ENCODE measurements around the gene EIF4E1B.

EIF4E1B gene

GRCh38 chr5:176674799-176675198 is 44.3 kb downstream of the EIF4E1B start:
- H3K4me3 ChIP-seq (ENCODE audit: low read length): no peak overlapping the region
- no peak for DNase-seq (ENCODE audit: low read depth, low spot score)

GRCh38 chr5:176675676-176676360 is 45.3 kb downstream of the EIF4E1B start:
- H3K4me3 ChIP-seq (ENCODE audit: low read length): no peak overlapping the region
- DNase-seq (ENCODE audit: low read depth, low spot score): no peak

DNA sequence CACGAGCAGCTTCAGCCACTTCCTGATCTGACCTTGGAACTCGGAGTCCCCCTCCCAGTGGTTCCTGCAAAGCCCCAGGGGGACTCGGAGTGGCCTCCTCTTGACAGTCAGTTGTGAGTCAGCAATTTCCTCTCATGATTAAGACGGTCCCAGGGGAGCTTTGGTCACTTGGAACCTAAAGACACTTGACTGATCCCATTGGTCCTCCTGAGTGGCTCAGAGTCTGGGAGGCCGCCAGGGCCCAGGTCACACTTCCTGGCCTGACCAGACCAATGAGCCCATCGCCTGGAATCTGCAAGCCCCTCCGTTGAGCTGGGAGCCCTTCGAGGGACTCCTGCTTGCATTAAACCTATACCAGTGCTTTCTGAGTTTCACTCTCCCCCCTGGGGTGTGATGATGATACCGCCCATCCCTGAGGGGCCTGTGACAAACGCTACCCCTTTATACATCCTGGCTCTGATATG is 45.9 kb downstream of the EIF4E1B start:
- H3K4me3 ChIP-seq (ENCODE audit: low read length): no peak overlapping the region
- DNase-seq (ENCODE audit: low read depth, low spot score): no peak

- H3K4me3 ChIP-seq (ENCODE audit: low read length): no peak overlapping the region
- no peak for DNase-seq (ENCODE audit: low read depth, low spot score)
Measured at GRCh38 chr5:176677209-176677939, 46.9 kb downstream of the EIF4E1B start.

- DNase-seq (ENCODE audit: low read depth, low spot score): no peak
- H3K4me3 ChIP-seq (ENCODE audit: low read length): no peak overlapping the region
Measured at GRCh38 chr5:176678584-176678983, 48.1 kb downstream of the EIF4E1B start.

- H3K4me3 ChIP-seq (ENCODE audit: low read length): no peak overlapping the region
Measured at GRCh38 chr5:176679365-176680225, 49.1 kb downstream of the EIF4E1B start.

GRCh38 chr5:176680226-176680563 is 49.7 kb downstream of the EIF4E1B start:
- H3K4me3 ChIP-seq (ENCODE audit: low read length): no peak overlapping the region

More at GRCh38 chr5:176679365-176680225, 49.1 kb downstream of the EIF4E1B start:
- no peak for DNase-seq (ENCODE audit: low read depth, low spot score)

GRCh38 chr5:176682016-176682531 is 51.6 kb downstream of the EIF4E1B start:
- no peak for DNase-seq (ENCODE audit: low read depth, low spot score)

More at GRCh38 chr5:176680226-176680563, 49.7 kb downstream of the EIF4E1B start:
- DNase-seq (ENCODE audit: low read depth, low spot score): no peak

GRCh38 chr5:176685010-176685409 is 54.5 kb downstream of the EIF4E1B start:
- DNase-seq (ENCODE audit: low read depth, low spot score): no peak
- H3K4me3 ChIP-seq (ENCODE audit: low read length): no peak overlapping the region

More at GRCh38 chr5:176682016-176682531, 51.6 kb downstream of the EIF4E1B start:
- no peak overlapping the region for H3K4me3 ChIP-seq (ENCODE audit: low read length)

DNA sequence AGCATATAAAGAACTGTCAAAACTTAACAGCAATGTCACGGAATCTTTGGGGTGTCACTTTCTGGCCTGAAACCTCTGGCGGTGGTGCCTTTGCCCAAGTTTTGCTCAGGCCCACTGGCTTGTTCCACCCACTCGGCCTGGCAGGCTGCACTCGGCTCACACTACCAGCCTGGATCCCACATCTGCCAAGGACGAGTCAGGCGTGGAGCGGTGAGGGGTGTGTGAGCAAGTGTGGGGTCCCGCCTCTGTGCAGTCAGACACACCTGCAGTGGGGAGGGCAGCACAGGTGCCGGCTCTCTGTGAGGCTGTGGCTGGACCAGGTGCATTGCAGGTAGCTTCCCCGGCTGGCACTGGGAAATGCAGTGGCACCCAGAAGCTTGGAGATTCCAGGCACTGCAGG is 56.8 kb downstream of the EIF4E1B start:
- DNase-seq (ENCODE audit: low read depth, low spot score): no peak
- H3K4me3 ChIP-seq (ENCODE audit: low read length): no peak overlapping the region

- DNase-seq (ENCODE audit: low read depth, low spot score): no peak
- H3K4me3 ChIP-seq (ENCODE audit: low read length): no peak overlapping the region
Measured at GRCh38 chr5:176687881-176688280, 57.4 kb downstream of the EIF4E1B start.

GRCh38 chr5:176690911-176691310 is 60.4 kb downstream of the EIF4E1B start:
- H3K4me3 ChIP-seq (ENCODE audit: low read length): no peak overlapping the region
- no peak for DNase-seq (ENCODE audit: low read depth, low spot score)

GRCh38 chr5:176691524-176691923 is 61.0 kb downstream of the EIF4E1B start:
- no peak overlapping the region for H3K4me3 ChIP-seq (ENCODE audit: low read length)
- no peak for DNase-seq (ENCODE audit: low read depth, low spot score)

GRCh38 chr5:176692326-176692725 is 61.9 kb downstream of the EIF4E1B start:
- DNase-seq (ENCODE audit: low read depth, low spot score): no peak
- H3K4me3 ChIP-seq (ENCODE audit: low read length): no peak overlapping the region

GRCh38 chr5:176692839-176693476 is 62.5 kb downstream of the EIF4E1B start:
- no peak overlapping the region for H3K4me3 ChIP-seq (ENCODE audit: low read length)

GRCh38 chr5:176693477-176693851 is 63.0 kb downstream of the EIF4E1B start:
- no peak overlapping the region for H3K4me3 ChIP-seq (ENCODE audit: low read length)
- DNase-seq (ENCODE audit: low read depth, low spot score): no peak

More at GRCh38 chr5:176692839-176693476, 62.5 kb downstream of the EIF4E1B start:
- DNase-seq (ENCODE audit: low read depth, low spot score): no peak

- H3K4me3 ChIP-seq (ENCODE audit: low read length): no peak overlapping the region
- no peak for DNase-seq (ENCODE audit: low read depth, low spot score)
Measured at GRCh38 chr5:176694146-176694545, 63.7 kb downstream of the EIF4E1B start.

DNA sequence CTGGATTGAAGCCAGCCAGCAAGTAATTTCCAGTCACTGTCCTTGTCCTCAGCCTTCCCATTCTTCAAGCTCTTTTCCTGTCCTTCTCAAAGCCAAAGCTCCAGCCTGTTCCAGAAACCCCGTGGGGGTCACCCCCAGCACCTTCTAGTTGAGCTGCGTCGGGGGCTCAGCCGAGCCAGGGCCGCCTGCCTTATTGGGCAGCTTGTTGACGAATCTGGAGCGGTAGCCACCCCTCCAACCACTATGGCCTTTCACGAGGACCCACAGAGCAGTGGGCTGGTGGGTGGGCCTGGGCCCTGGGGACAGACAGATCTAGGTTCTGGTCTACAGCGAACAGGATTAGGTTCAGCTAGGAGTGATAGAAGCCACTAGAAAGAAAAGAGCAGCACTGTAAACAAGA is 64.2 kb downstream of the EIF4E1B start:
- DNase-seq (ENCODE audit: low read depth, low spot score): no peak

DNA sequence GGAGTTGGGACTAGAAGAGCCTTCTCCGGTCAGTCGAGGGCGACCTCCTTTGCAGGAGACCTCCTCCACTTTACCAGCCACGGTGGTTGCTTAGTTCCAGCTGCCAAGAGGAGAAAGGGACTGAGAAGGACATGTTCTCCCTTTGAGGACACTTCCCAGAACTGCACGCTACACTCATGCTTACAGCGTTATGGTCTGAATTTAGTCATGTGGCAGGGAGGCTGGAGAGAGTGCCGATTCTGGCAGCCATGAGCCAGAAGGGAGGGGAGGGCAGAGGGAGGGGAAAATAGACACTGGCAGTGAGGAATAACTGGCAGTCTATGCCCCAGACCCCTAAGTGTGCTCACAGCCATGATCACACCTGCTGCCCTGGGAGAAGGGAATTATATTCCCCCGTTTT is 64.6 kb downstream of the EIF4E1B start:
- no peak overlapping the region for H3K4me3 ChIP-seq (ENCODE audit: low read length)
- no peak for DNase-seq (ENCODE audit: low read depth, low spot score)

More for the DNA sequence above, 64.2 kb downstream of the EIF4E1B start:
- no peak overlapping the region for H3K4me3 ChIP-seq (ENCODE audit: low read length)
